Activated T-cell treated with anti-CD3 and anti-CD28 coated beads, Interleukin-2, amount 50 U/mL, for 24 hours (primary cell): ENCODE data around the gene THOC3.
"Not testable (repeated sequence)": the region's sequence is repeated elsewhere in the genome, so short reads cannot be mapped to it uniquely, and the experiment has no call there.

Experiments used
- DNase-seq: peaks from one replicate; pipeline ENCODE4 v3.0.0-alpha.2; 2020
- H3K27ac Mint-ChIP-seq: 2 replicates; pipeline ENCODE4 v1.8.0; 2020; ENCODE audit warnings: mild to moderate bottlenecking, mixed read lengths
- H3K27me3 Mint-ChIP-seq: 2 replicates; pipeline ENCODE4 v1.8.0; 2020; ENCODE audit warnings: mixed read lengths
- H3K36me3 Mint-ChIP-seq: 2 replicates; pipeline ENCODE4 v1.8.0; 2020; ENCODE audit warnings: low read depth, mixed read lengths
- H3K4me1 Mint-ChIP-seq: 2 replicates; pipeline ENCODE4 v1.8.0; 2020; ENCODE audit warnings: low read depth, mixed read lengths
- H3K4me3 Mint-ChIP-seq: 2 replicates; pipeline ENCODE4 v1.8.0; 2020; ENCODE audit warnings: mild to moderate bottlenecking, moderate library complexity, mixed read lengths
- H3K9me3 Mint-ChIP-seq: 2 replicates; pipeline ENCODE4 v1.8.0; 2020; ENCODE audit warnings: mixed read lengths

The THOC3 gene

DNA sequence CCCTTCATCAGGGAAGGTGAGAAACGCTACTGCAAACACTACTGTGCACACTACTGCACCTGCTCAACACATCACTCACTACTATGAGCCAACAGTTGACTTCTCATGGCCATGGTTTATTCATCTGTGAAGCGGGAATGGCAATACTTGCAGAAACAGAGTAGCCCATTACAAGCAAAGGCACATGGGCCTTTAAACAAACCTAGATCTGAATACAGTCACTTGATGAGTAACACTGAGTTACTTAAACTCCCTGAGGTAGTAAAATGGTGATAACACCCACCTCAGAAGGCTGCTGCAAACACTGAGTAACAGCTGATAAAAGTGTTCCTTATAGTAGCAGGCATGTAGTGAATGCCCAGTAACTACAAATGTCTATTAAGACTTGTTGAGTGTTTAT lies 9.6 kb downstream of the THOC3 start:
- peaks cover 13% of the 10 kb centered on the region for H3K36me3 Mint-ChIP-seq
- DNase-seq, H3K27me3 Mint-ChIP-seq, H3K9me3 Mint-ChIP-seq, H3K4me3 Mint-ChIP-seq, H3K27ac Mint-ChIP-seq, H3K4me1 Mint-ChIP-seq: not testable (repeated sequence)

DNA sequence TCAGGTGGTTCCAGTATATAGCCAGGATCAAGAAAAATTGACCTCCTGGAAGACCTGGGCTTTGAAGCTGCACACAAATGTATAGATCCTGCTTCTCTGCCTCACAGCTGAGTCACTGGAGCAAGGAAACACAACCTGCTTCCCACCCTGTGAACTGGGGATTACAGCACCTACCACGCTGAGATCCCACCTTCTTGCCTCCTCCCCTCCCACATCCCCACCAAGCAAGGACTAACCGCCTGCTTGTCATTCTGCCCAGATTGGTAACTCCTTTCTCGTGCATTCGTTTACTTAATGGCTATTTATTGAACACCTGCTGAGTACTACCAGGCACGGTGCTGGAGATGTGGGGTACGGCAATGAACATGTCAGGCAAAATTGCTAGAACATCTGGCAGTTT lies 14.0 kb downstream of the THOC3 start:
- not testable (repeated sequence) for H3K4me3 Mint-ChIP-seq, H3K4me1 Mint-ChIP-seq, H3K27me3 Mint-ChIP-seq, H3K9me3 Mint-ChIP-seq, DNase-seq, H3K36me3 Mint-ChIP-seq
- H3K27ac Mint-ChIP-seq: peak overlapping the region; percentile 20

DNA sequence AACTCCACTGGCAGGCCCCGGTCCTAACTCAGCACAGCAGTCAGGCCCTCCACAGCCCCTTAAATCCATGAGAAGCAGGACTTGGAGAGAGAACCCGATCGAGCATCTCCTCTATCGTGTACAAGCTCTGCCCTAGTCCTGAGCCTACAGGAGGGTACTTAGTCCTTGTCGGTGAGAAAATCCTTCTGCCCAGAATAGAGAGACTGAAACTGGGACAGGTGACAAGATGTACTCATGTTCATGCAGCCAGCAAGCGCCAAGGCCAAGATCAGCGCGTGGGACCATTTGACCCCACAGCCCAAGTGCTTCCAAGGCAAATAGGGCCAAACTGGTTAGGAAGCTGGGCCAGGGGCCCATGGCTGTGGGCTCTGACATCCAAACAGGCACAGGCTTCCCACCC lies 15.3 kb downstream of the THOC3 start:
- H3K9me3 Mint-ChIP-seq, DNase-seq, H3K4me3 Mint-ChIP-seq, H3K4me1 Mint-ChIP-seq, H3K27ac Mint-ChIP-seq, H3K27me3 Mint-ChIP-seq, H3K36me3 Mint-ChIP-seq: not testable (repeated sequence)

DNA sequence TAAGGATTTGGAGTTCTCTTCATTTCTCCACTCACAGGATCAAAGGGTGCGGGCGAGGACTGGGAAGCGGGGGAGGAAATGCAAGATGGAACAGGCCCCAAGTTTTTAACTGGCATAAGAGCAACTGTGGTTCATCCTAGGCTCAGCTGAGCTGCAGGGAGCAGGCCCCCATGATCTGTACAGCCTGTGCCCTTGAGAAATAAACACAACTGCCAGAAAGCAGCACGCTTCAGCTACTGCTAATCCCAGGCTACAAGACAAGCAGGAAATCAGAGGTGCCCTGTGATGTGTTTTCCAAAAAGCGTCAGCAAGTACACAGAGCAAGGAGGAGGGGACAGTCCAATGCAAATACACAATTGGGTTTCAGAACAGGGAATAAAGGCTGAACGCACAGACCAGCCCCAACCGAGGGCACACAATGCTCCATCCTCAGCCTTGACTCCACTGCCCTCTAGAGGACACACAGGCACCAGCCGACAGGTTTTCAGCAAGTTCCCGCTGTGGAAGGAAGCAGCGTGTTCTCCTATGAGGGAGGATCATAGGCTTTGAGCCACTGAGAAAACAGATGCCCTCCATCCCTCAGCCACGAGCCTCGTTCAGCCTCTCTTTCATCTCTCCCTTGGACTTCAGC lies 16.7 kb downstream of the THOC3 start:
- not testable (repeated sequence) for H3K27ac Mint-ChIP-seq, H3K4me1 Mint-ChIP-seq, H3K4me3 Mint-ChIP-seq, H3K27me3 Mint-ChIP-seq, DNase-seq, H3K36me3 Mint-ChIP-seq, H3K9me3 Mint-ChIP-seq

DNA sequence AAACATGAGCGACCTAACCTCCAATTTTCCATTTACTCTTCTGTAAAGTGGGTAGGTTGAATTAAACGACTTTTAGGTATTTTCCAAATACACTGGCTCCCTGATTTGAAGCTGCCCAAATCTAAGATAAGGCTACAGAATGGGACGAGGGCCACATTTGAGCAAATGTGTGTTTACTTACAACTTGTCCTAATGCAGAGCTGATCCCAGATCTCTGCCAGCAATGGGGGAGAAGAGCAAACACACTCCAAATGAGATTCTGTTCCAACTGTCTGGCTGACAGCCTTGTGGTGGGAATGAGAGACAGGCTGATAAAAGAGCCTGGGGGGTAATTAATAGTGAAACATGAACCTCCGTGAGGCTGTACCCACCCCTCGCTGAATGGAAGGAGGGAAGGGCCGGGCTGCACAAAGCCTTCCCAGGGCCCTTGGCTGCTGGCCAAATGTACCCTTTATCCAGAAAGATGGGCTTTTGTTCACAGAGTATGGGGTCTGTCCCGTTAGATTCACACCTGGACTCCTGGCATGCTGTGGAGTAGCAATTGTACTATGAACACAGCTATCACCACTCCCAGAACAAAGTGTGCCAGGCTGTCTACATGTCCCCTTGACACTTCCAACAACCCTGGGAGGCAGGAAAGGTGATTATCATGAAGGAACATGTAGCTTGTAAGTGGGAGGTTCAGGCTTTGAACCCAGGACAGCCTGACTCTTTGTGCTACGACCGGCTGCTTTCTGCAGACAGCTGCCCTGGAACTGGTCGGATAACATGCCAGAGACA lies 19.6 kb downstream of the THOC3 start:
- not testable (repeated sequence) for H3K4me3 Mint-ChIP-seq, H3K27ac Mint-ChIP-seq, H3K36me3 Mint-ChIP-seq, H3K4me1 Mint-ChIP-seq, H3K27me3 Mint-ChIP-seq, DNase-seq, H3K9me3 Mint-ChIP-seq

DNA sequence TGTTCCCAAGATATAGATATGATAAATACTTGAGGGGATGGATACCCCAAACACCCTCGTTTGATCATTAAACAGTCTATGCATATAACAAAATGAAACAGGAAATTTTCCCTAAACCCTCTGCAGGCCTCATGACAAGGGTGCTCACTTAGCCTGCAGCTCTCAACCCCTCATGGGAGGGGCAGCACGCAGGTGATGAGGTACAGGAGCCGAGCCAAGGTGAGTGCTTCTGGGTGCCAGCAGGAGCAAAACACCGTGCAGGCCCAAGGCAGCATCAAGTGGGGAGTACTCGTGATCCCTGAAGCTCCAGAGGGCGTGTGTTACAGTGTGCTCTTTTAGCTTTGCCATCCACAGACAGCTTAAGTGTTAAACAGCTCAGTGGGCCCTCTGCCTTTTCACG lies 24.9 kb downstream of the THOC3 start:
- not testable (repeated sequence) for H3K4me3 Mint-ChIP-seq, H3K27me3 Mint-ChIP-seq, H3K4me1 Mint-ChIP-seq, DNase-seq, H3K9me3 Mint-ChIP-seq, H3K27ac Mint-ChIP-seq
- H3K36me3 Mint-ChIP-seq: peaks cover 25% of the 10 kb centered on the region

DNA sequence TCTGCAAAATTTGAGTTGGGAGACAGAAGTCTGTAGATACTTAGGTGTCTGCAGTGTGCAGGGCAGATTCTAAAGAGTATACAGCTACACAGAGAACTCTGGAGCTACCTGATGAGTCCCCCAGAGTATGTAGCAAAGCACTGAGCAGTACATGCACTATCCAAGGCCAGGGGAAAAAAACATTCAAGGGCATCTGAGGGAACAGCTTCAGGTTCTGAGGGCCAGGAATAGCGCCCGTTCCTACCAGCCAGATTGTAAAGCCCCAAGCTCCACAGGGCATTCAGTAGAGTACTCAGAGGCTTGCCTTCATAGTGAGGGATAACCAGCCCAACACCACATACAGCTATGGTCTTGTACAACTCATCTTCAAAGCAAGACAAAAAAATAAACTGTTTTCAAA lies 27.5 kb downstream of the THOC3 start:
- DNase-seq, H3K4me1 Mint-ChIP-seq, H3K27ac Mint-ChIP-seq, H3K27me3 Mint-ChIP-seq, H3K9me3 Mint-ChIP-seq, H3K4me3 Mint-ChIP-seq: not testable (repeated sequence)
- H3K36me3 Mint-ChIP-seq: peaks cover 29% of the 10 kb centered on the region

DNA sequence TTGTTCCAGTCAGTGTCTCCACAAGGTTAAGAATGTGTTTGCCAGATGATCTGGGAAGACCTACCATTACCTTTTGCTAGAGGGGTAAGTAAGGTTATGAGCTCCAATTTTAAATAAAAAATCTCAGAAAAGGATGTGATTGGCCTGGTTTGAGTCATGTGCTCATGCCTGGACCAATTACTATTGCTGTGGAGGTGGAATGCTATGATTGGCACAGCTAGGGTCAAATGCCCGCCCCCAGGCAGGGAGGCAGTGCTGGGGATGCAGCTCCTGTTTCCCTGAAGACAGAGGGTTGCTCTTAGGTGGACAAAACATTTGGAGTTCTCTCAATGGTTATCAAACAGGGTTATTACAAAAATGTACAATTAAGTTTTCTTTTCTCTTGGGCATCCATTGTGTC lies 29.6 kb downstream of the THOC3 start:
- H3K4me1 Mint-ChIP-seq, H3K9me3 Mint-ChIP-seq, H3K27me3 Mint-ChIP-seq, H3K4me3 Mint-ChIP-seq, H3K27ac Mint-ChIP-seq, DNase-seq: not testable (repeated sequence)
- H3K36me3 Mint-ChIP-seq: peaks cover 30% of the 10 kb centered on the region

DNA sequence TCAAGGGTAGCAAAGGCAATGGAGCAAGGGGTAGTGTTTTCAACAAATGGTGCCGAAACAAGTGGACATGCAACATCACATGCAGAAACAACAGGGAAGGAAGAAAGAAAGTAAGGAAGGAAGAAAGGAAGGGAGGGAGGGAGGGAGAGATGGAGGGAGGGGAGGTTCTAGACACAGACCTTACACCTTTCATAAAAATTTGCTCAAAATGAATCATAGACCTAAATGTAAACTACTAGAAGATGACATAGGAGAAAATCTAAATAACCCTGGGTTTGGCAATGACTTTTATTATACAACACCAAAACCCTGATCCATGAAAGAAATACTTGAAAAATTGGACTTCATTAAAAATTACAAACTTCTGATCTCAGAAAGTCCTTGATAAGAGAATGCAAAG lies 39.4 kb downstream of the THOC3 start:
- not testable (repeated sequence) for H3K4me1 Mint-ChIP-seq, H3K4me3 Mint-ChIP-seq, H3K27ac Mint-ChIP-seq, H3K9me3 Mint-ChIP-seq, DNase-seq, H3K27me3 Mint-ChIP-seq
- H3K36me3 Mint-ChIP-seq: peaks cover 35% of the 10 kb centered on the region

DNA sequence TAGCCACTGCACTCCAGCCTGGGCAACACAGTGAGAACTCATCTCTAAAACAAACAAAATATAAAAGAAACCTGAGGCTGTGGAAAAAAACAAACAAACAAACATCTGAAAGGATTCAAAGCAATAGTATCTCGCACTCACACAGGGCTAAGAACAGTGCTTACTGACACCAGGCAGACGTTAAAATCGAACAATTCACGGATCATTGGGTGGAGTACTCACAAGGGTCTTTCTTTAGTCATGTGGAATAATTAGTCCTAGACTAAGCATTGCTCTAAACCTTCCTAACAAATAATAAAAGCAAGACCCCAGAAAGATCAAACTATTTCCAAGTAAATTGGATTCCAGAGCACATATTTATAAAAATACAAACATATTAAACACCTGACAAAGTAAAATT lies 43.0 kb downstream of the THOC3 start:
- H3K36me3 Mint-ChIP-seq: peaks cover 52% of the 10 kb centered on the region
- H3K27ac Mint-ChIP-seq, H3K4me3 Mint-ChIP-seq, DNase-seq, H3K4me1 Mint-ChIP-seq, H3K9me3 Mint-ChIP-seq, H3K27me3 Mint-ChIP-seq: not testable (repeated sequence)

DNA sequence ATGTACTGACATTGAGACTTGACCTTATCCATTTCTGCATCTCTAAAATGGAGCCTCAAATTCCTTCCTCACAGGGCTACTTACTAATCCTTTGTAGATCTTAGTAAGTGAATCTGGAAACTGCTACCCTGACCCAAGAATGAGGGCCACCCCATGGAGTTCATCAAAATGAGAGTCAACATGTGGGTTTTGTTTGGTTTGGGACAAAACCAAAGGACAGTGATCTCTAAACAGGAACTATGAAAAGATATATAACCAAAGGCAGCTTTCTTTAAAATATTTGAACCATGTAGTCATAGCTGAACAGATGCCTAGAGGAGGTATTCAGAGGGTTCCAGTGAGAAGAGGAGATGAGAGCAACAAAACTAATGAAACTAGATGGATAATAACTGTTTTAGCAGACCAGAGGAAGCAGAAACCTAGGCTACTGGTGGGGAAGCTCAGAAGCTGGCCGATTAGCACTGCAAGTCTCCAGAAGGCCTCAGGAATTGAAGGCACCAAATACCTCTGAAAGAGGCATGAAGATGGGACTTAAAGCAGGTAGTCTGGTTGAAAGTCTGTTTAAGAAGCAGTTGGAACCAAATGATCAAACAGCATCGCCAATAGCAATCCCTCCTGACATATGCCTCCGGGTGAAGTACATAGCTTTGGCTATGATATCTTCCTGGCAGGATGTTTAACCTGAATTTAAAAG lies 45.8 kb downstream of the THOC3 start:
- peaks cover 57% of the 10 kb centered on the region for H3K36me3 Mint-ChIP-seq
- no peak overlapping the region for H3K27ac Mint-ChIP-seq
- DNase-seq: no peak
- no peak overlapping the region for H3K4me3 Mint-ChIP-seq
- H3K4me1 Mint-ChIP-seq: peaks cover 4% of the 10 kb centered on the region
- no peaks in the 10 kb centered on the region for H3K27me3 Mint-ChIP-seq
- H3K9me3 Mint-ChIP-seq: peaks cover under 1% of the 10 kb centered on the region

DNA sequence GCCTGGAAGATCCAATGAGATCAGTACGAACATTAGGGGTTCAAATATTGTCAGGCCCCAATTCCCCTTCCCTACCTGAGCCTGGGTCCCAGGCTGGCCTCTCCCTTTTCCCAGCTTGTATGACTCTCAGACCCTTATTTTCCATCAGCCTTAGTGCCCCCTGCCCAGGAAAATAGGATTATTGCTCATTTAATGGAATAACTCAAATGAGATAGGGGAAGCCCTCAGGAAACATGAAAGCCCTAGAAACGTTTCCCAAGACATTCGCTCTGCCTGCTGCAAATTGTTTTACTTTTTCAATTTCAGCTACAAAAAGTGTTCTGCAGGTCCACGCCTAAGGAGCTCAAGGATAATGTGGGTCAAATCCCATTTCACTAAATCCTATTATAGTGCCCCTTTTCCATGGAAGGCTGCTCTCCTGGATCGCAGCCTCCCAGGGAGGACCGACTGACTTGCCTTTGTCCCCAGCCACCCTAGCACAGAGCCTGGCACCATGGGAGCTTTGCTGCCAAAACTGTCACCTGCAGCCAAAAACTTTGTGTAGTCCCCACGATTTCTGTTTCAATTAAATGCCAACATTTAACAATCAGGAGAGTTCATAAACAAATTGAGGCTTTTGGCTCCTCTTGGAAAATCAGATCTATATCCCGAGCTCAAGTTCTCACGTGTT lies 46.9 kb downstream of the THOC3 start:
- DNase-seq: no peak
- Mint-ChIP-seq H3K4me3 (no peak overlapping the region), H3K4me1 (peaks cover 8% of the 10 kb centered on the region), H3K9me3 (peaks cover 2% of the 10 kb centered on the region), H3K27ac (no peak overlapping the region), H3K27me3 (no peaks in the 10 kb centered on the region), H3K36me3 (peaks cover 61% of the 10 kb centered on the region)

DNA sequence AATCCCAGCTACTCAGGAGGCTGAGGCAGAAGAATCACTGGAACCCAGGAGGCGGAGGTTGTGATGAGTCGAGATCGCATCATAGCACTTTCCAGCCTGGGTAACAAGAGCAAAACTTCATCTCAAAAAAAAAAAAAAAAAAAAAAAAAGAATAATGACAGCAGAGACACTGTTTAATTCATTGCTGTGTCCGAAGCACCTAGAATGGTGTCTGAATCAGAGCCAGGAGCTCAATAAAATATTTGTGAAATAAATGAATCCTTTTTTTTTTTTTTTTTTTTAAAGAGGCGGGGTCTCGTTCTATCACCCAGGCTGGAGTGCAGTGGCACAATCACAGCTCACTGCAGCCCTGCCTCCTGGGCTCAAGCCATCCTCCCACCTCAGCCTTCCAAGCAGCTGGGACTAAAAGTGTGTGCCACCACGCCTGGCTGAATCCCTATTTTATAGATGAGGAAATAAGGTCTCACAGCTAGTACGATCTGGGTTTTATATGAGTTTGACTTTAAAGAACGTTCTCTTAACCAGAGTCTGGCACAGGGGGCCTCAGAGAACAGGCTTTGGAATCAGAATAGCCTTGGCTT lies 47.8 kb downstream of the THOC3 start:
- DNase-seq: no peak
- no peak overlapping the region for H3K27ac Mint-ChIP-seq
- peaks cover 59% of the 10 kb centered on the region for H3K36me3 Mint-ChIP-seq
- H3K4me1 Mint-ChIP-seq: peaks cover 15% of the 10 kb centered on the region
- no peaks in the 10 kb centered on the region for H3K27me3 Mint-ChIP-seq
- H3K9me3 Mint-ChIP-seq: peaks cover 2% of the 10 kb centered on the region
- H3K4me3 Mint-ChIP-seq: no peak overlapping the region

DNA sequence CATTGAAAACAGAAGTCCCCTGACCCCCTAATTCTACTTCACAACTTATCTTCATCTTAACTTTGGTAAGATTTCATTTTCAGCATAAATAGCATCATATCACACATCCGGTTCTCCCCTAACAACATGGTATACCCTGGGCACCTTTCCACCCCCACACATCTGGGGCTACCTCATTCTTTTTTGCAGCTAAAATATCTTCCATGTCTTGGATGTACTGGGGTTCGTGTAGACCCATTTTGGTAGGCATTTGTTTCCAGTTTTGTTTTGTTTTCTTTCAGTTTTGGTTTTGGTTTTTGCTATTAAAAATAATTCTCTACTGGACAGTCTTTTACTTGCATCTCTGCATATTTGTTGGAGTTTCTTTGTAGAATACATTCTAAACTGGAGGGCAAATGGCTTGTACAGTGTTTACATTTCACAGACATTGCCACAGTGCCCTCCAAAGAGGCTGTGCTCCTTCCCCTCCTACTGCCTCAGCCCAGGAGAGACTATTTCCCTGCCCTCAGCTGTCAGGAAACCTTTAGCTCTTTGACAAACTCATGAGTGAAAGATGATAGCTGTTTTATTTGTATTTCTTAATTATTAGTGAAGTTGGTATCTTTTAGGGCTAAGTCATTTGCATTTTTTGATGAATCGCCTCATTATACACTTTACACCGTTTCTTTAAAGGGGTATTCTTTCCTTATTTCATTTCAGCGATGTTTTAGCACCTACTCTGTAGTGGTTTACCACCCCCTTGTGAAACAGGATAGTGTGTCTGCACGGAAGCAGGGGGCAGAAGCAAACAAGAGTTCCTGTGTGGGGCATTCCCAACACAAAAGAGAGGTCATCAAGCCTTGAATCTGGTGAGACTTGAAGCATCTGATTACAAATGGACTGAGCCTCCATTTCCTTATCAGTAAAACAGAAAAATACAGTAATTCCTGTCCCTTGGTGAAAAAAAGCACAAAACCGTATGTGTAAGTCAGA lies 52.8 kb downstream of the THOC3 start:
- H3K27ac Mint-ChIP-seq: peak overlapping the region; percentile 35
- not testable (repeated sequence) for H3K27me3 Mint-ChIP-seq, H3K9me3 Mint-ChIP-seq, DNase-seq
- peaks cover 26% of the 10 kb centered on the region for H3K36me3 Mint-ChIP-seq
- peaks cover 16% of the 10 kb centered on the region for H3K4me1 Mint-ChIP-seq
- H3K4me3 Mint-ChIP-seq: peak overlapping the region; percentile 15
